ENCODE results near the gene ABHD14A. TPM values are rescaled to one million over a fixed set of nuclear protein-coding genes. Genes with fewer than 3 reads are reported as not detected.

The ABHD14A gene
- total and polyA plus RNA-seq, 8 donors, result 7.0 to 20.8 (median 15.4) TPM; not detected in 2

GRCh38 chr3:51966486-51966885 is 8.4 kb upstream of the ABHD14A start:
- WGBS, 5 donors, result 52 to 72% (median 67%) methylated on average over 4 to 5 of the region's 5 CpGs
- TF ChIP-seq, protein P1, sequence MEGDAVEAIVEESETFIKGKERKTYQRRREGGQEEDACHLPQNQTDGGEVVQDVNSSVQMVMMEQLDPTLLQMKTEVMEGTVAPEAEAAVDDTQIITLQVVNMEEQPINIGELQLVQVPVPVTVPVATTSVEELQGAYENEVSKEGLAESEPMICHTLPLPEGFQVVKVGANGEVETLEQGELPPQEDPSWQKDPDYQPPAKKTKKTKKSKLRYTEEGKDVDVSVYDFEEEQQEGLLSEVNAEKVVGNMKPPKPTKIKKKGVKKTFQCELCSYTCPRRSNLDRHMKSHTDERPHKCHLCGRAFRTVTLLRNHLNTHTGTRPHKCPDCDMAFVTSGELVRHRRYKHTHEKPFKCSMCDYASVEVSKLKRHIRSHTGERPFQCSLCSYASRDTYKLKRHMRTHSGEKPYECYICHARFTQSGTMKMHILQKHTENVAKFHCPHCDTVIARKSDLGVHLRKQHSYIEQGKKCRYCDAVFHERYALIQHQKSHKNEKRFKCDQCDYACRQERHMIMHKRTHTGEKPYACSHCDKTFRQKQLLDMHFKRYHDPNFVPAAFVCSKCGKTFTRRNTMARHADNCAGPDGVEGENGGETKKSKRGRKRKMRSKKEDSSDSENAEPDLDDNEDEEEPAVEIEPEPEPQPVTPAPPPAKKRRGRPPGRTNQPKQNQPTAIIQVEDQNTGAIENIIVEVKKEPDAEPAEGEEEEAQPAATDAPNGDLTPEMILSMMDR (IDR thresholded peaks at IDR 0.05), result no peak
- TF ChIP-seq POLR2AphosphoS5 (IDR thresholded peaks at IDR 0.05) (no peak), EP300 (IDR thresholded peaks at IDR 0.05) (no peak), POLR2A (IDR thresholded peaks at IDR 0.05) (no peak)
- H3K9me3 ChIP-seq, result no peaks in the 10 kb centered on the region
- peak overlapping the region; percentile 77 to 98 (median 88) for H3K27ac ChIP-seq
- intact Hi-C loops (cut with DNase I; ENCODE audit: low total_unique reads), result no loop called here
- H3K4me1 ChIP-seq, result peaks cover 25 to 89% (median 67%) of the 10 kb centered on the region in 4 donors
- peak in 1 of 2 donors; percentile 43 for DNase-seq
- peaks cover 0 to 5% (median 0%) of the 10 kb centered on the region in 3 donors for H3K27me3 ChIP-seq
- H3K4me3 ChIP-seq, result peak overlapping the region; percentile 73 to 92 (median 76)
- peaks cover 0 to 4% (median under 1%) of the 10 kb centered on the region in 4 donors for H3K36me3 ChIP-seq

DNA sequence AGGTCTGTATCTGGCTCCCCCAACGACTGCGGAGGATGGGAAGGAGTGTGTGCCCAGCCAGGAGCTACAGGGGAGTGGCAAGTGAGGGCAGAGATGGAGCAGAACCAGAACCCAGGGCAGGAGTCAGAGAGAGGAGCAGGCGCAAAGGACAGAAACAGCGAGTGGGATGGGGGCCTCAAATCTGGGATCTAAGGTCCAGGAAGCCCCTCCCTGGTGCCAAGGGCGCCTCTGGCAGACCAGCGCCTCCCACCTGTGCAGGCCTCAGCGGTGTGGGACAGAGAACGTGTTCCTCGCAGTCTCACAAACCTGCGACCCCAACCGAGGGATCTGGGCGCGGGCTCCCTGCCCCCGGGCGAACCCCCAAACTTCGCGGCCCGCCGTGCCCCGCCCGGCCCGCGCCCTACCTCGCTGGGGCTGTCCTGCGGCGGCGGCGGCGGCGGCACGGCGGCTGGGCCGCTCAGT is 7.9 kb upstream of the ABHD14A start:
- 0 to 5% (median 5%) methylated on average over 6 to 33 of the region's 33 CpGs for WGBS, 5 donors
- H3K27me3 ChIP-seq, result peaks cover 0 to 5% (median 0%) of the 10 kb centered on the region in 3 donors
- H3K36me3 ChIP-seq, result peaks cover 0 to 7% (median 2%) of the 10 kb centered on the region in 4 donors
- H3K27ac ChIP-seq, result peak overlapping the region; percentile 77 to 98 (median 88)
- H3K4me3 ChIP-seq, result peak overlapping the region; percentile 73 to 92 (median 76)
- no peak for DNase-seq
- intact Hi-C loops (cut with DNase I; ENCODE audit: low total_unique reads), result no loop called here
- TF ChIP-seq, protein P1 (IDR thresholded peaks at IDR 0.05), result no peak
- no peak for TF ChIP-seq EP300 (IDR thresholded peaks at IDR 0.05)
- no peak for TF ChIP-seq POLR2AphosphoS5 (IDR thresholded peaks at IDR 0.05)
- TF ChIP-seq POLR2A (IDR thresholded peaks at IDR 0.05), result no peak
- peaks cover 25 to 89% (median 68%) of the 10 kb centered on the region in 4 donors for H3K4me1 ChIP-seq
- H3K9me3 ChIP-seq, result no peaks in the 10 kb centered on the region

GRCh38 chr3:51967384-51968169 is 7.3 kb upstream of the ABHD14A start, which contains the start of gene PCBP4:
PCBP4 (minus strand) TSS chr3:51967454; CDS start chr3:51961240, 6,214 bp downstream.
- Histone ChIP-seq H3K9me3 (no peaks in the 10 kb centered on the region), H3K4me3 (peak within 1 kb of the TSS; percentile 73 to 92 (median 76)), H3K27ac (peak within 1 kb of the TSS; percentile 88 to 98 (median 92)), H3K36me3 (peaks cover 0 to 7% (median 2%) of the 10 kb centered on the region in 4 donors), H3K4me1 (peaks cover 25 to 90% (median 68%) of the 10 kb centered on the region in 4 donors), H3K27me3 (peaks cover 0 to 5% (median 0%) of the 10 kb centered on the region in 3 donors)
- 1 to 2% (median 1%) methylated on average over 20 to 79 of the region's 90 CpGs for WGBS, 5 donors
- TF ChIP-seq POLR2AphosphoS5 (IDR thresholded peaks at IDR 0.05), result peak in 2 of 3 donors; percentile 44 to 72
- TF ChIP-seq POLR2A (IDR thresholded peaks at IDR 0.05), result no peak
- TF ChIP-seq, protein P1 (IDR thresholded peaks at IDR 0.05), result no peak
- DNase-seq, result peak; percentile 74 to 89
- intact Hi-C loops (cut with DNase I; ENCODE audit: low total_unique reads), result no loop called here

DNA sequence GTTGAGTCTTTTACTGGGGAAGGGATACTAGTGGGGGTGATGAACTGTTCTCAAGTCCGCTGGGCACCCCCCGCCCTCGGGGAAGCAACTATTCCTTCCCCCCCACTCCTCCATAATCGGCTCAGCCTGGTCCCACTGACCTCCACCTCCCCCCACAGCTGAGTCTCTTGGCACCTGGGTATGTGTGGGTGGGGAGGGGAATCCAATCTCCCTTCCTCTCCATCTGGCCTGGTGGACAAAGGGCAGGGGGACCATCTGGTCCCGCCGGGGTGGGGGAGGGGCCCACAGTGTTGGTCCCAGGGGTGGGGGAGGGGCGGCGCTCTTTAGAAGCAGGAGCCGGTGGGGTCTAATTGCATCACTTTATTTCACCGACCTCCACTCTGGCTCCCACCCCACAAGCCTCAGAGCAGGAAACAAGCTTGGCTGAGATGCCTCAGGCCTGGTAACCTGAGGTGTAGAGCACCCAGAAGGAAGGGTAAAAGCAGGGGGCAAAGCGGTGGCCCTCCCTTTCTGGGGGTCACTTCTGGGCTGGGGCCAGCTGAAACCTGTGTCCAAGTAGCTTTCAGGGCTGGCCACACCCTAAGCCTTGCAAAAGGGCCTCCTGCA is 6.6 kb upstream of the ABHD14A start:
- intact Hi-C loops (cut with DNase I; ENCODE audit: low total_unique reads), result no loop called here
- Histone ChIP-seq H3K4me1 (peaks cover 25 to 90% (median 71%) of the 10 kb centered on the region in 4 donors), H3K36me3 (peaks cover 0 to 7% (median 2%) of the 10 kb centered on the region in 4 donors), H3K4me3 (peak overlapping the region; percentile 73 to 92 (median 76)), H3K9me3 (no peaks in the 10 kb centered on the region), H3K27ac (peak overlapping the region; percentile 88 to 98 (median 92)), H3K27me3 (peaks cover 0 to 5% (median 0%) of the 10 kb centered on the region in 3 donors)
- TF ChIP-seq POLR2A (IDR thresholded peaks at IDR 0.05) (no peak), POLR2AphosphoS5 (IDR thresholded peaks at IDR 0.05) (no peak), EP300 (IDR thresholded peaks at IDR 0.05) (no peak)
- TF ChIP-seq, protein P1 (IDR thresholded peaks at IDR 0.05), result no peak
- peak in 1 of 2 donors; percentile 68 for DNase-seq
- 8 to 17% (median 14%) methylated on average over 7 to 11 of the region's 11 CpGs for WGBS, 5 donors

Measured in stomach (tissue), 9 donors.